HepG2 (cell line): ENCODE measurements around the gene CNPPD1. TPM values are rescaled to one million over a fixed set of nuclear protein-coding genes. Genes with fewer than 3 reads are reported as not detected.

Source experiments
- ATAC-seq: fragments of 200-7000 bp; cut with Tn5 transposase; 3 replicates; pipeline ENCODE4 v1.9.1; 2020; ENCODE audit warnings: mild to moderate bottlenecking, moderate library complexity
- BruUV-seq: library from RNA; stranded (reverse); fragments of 400-500 nt; replicated peaks from 2 replicates; lab custom pipeline; 2021; lab: Mats Ljungman, UMichigan
- CTCF ChIA-PET: fragments of 300-600 bp; formaldehyde crosslinking; extraction: SDS; loops from one replicate; lab custom pipeline; 2021; ENCODE audit warnings: low total read pairs, inconsistent platforms, low intra/inter-chr PET ratio; lab: Yijun Ruan, JAX
- POLR2A ChIA-PET: fragments of 350-600 bp; sonication (Branson Sonifier 250); formaldehyde crosslinking; loops from one replicate; lab custom pipeline; 2020; ENCODE audit warnings: antibody characterized with exemption, inconsistent platforms; lab: Yijun Ruan, JAX
- DNase-seq: peaks from one replicate; pipeline ENCODE4 v3.0.0-alpha.2; 2015; ENCODE audit warnings: low spot score
- FAIRE-seq: peaks from 3 replicates; lab custom pipeline; 2011; peaks lifted over from hg19 to GRCh38; lab: Jason Lieb, UNC
- H2AFZ ChIP-seq: one replicate; pipeline ENCODE4 v1.6.1; 2011; ENCODE audit warnings: low read length, inconsistent platforms
- H3K27ac ChIP-seq: fragments of 300-600 bp; 3 replicates; pipeline ENCODE4 v1.8.0; 2011; ENCODE audit warnings: mixed run types, mild to moderate bottlenecking, mixed read lengths, low read length, inconsistent platforms; ENCODE audit not compliant: insufficient read depth; ENCODE audit errors: extremely low read length
- H3K27me3 ChIP-seq, 2 experiments: fragments of 200-600 bp in 1 of 2; 2 replicates in 1 of 2; 3 replicates in 1 of 2; pipeline versions ENCODE4 v1.6.0 to v1.8.0; 2011; ENCODE audit warnings: low read length in 2 of 2, mild to moderate bottlenecking in 2 of 2, moderate library complexity in 2 of 2, inconsistent platforms in 1 of 2; ENCODE audit not compliant: insufficient read depth in 2 of 2, control insufficient read depth in 1 of 2
- H3K36me3 ChIP-seq, 2 experiments: fragments of 200-600 bp in 1 of 2; replicated peaks in 1 of 2; 2 replicates in 1 of 2; 3 replicates in 1 of 2; pipeline versions ENCODE4 v1.5.1 to v1.8.0; 2011; ENCODE audit warnings: low read length in 2 of 2, inconsistent platforms in 1 of 2; ENCODE audit not compliant: insufficient read depth in 2 of 2, control insufficient read depth in 1 of 2
- H3K4me1 ChIP-seq: 2 replicates; pipeline ENCODE4 v1.5.1; 2012; ENCODE audit warnings: low read length, inconsistent platforms; ENCODE audit not compliant: insufficient read depth
- H3K4me2 ChIP-seq: 2 replicates; pipeline ENCODE4 v1.6.0; 2011; ENCODE audit warnings: low read depth, low read length, inconsistent platforms
- H3K4me3 ChIP-seq, 3 experiments: fragments of 200-600 bp in 1 of 3; sonication (generic), shearing (Covaris generic) in 1 of 3; replicated peaks in 1 of 3; 2 replicates each; pipeline ENCODE4 v1.5.1; 2011 to 2016; ENCODE audit warnings: low read length in 3 of 3, inconsistent platforms in 2 of 3, low read depth in 2 of 3, mild to moderate bottlenecking in 2 of 3, control low read depth in 1 of 3, mixed read lengths in 1 of 3; ENCODE audit not compliant: insufficient read depth in 1 of 3
- H3K79me2 ChIP-seq: one replicate; pipeline ENCODE4 v1.6.1; 2011; ENCODE audit warnings: low read length, inconsistent platforms; ENCODE audit not compliant: insufficient read depth
- H3K9ac ChIP-seq: 2 replicates; pipeline ENCODE4 v1.6.0; 2011; ENCODE audit warnings: mild to moderate bottlenecking, low read depth, low read length, inconsistent platforms; ENCODE audit not compliant: insufficient read depth
- H3K9me3 ChIP-seq: 2 replicates; pipeline ENCODE4 v1.5.1; 2012; ENCODE audit warnings: mild to moderate bottlenecking, low read length
- H4K20me1 ChIP-seq: 2 replicates; pipeline ENCODE4 v1.6.0; 2011; ENCODE audit warnings: inconsistent platforms, mild to moderate bottlenecking, low read length, moderate library complexity; ENCODE audit not compliant: insufficient read depth
- HNF4G ChIP-seq, 2 experiments: sonication (generic) in 1 of 2; formaldehyde crosslinking in 1 of 2; IDR thresholded peaks; 2 replicates each; pipeline versions ENCODE4 v1.4.0 to v1.6.1; 2011 to 2020; ENCODE audit warnings: borderline replicate concordance in 2 of 2, low read depth in 2 of 2, mild to moderate bottlenecking in 2 of 2, low read length in 1 of 2, missing genetic modification reagents in 1 of 2, moderate library complexity in 1 of 2
- KDM2A ChIP-seq: sonication (generic); formaldehyde crosslinking; IDR thresholded peaks from 2 replicates; pipeline ENCODE4 v1.4.0; 2020; ENCODE audit warnings: low read depth, missing genetic modification reagents, borderline replicate concordance
- PATZ1 ChIP-seq: sonication (generic); formaldehyde crosslinking; IDR thresholded peaks from 2 replicates; pipeline ENCODE4 v1.4.0; 2020; ENCODE audit warnings: missing genetic modification reagents
- PHB2 ChIP-seq: fragments of 450-650 bp; IDR thresholded peaks from 2 replicates; pipeline ENCODE4 v1.6.1; 2018; ENCODE audit not compliant: partially characterized antibody
- ZNF687 ChIP-seq: sonication (generic); formaldehyde crosslinking; IDR thresholded peaks from 2 replicates; pipeline ENCODE4 v1.5.1; 2020; ENCODE audit warnings: mild to moderate bottlenecking, missing genetic modification reagents, moderate library complexity
- WGBS: methylation state at CpG from one replicate; pipeline ENCODE4 v1.1.6; 2017; ENCODE audit warnings: low lambda C conversion rate; 5-methylcytosine and 5-hydroxymethylcytosine counted together
- in situ Hi-C: cut with HindIII; loops from 2 replicates; pipeline ENCODE4 v1.10.0; 2017; ENCODE audit warnings: low pct_unique_long_range_greater_than_20kb; ENCODE audit not compliant: extremely low pct_ligation_motif_present
- intact Hi-C: fragments of 100-400 bp; cut with micrococcal nuclease; formaldehyde crosslinking; loops from one replicate; pipeline ENCODE4 v1.10.0; 2022; ENCODE audit not compliant: unreplicated experiment
- polyA plus RNA-seq, 8 experiments: library from polyadenylated mRNA; depleted of rRNA in 3 of 8; stranded (reverse) in 7 of 8; unstranded in 1 of 8; fragments of >200 nt; fragmentation: Illumina TruSeq in 4 of 8; extraction: Trizol in 4 of 8; gene quantifications; 2 replicates each; pipeline versions ENCODE4 v1.2.1 to v1.2.3, GENCODE V29; 2011 to 2016; ENCODE audit warnings: low read depth in 4 of 8, missing spikeins in 1 of 8, mixed read lengths in 1 of 8; ENCODE audit not compliant: insufficient read depth in 1 of 8
- total RNA-seq, 5 experiments: library from RNA; depleted of rRNA; stranded (reverse); fragments of >200 nt; fragmentation: Illumina TruSeq; extraction: Trizol; gene quantifications; 2 replicates each; pipeline ENCODE4 v1.2.3, GENCODE V29; 2016; ENCODE audit warnings: low read depth in 1 of 5

Gene CNPPD1
- total and polyA plus RNA-seq, 2 of the 13 experiments (the other 11 are each of a cell fraction or from before 2014, with no cell fraction given): 35.5 to 49.4 TPM

GRCh38 chr2:219169930-219170654, 6.6 kb downstream of the CNPPD1 start, which contains the start of gene SLC23A3:
Gene SLC23A3, minus strand, starts transcription at chr2:219170029. Its CDS starts 45 bp downstream, at chr2:219169984.
- H4K20me1 ChIP-seq: no peaks in the 10 kb centered on the region
- DNase-seq (no peak), FAIRE-seq (no peak), ATAC-seq (peak; percentile 16)
- peak within 1 kb of the TSS in 1 of 3 experiments; percentile 1; a peak in 1 of 6 replicates for H3K4me3 ChIP-seq
- no peaks in the 10 kb centered on the region for H3K9me3 ChIP-seq
- peaks cover 0 to 2% of the 10 kb centered on the region in 2 experiments; a peak in 1 of 5 replicates for H3K27me3 ChIP-seq
- in situ Hi-C loops: loop anchor here (5.0 kb wide), 2 partner anchors 37 to 127 kb away; partner anchors contain the start of gene ZFAND2B
- H2AFZ ChIP-seq: no peak within 1 kb of the TSS
- peaks cover 7 to 23% of the 10 kb centered on the region in 2 experiments for H3K36me3 ChIP-seq
- CTCF ChIA-PET: interaction anchor here (1.3 to 1.8 kb wide), 3 partner anchors 10 to 125 kb away, joined by 5 to 12 read pairs (median 8); partner anchors contain the start of gene NHEJ1
- WGBS: 56% methylated on average over 10 of the region's 10 CpGs
- TF ChIP-seq ZNF687 (CRISPR knock-in tag): peak; percentile 14; the same call in 1 of the 2 replicates
- TF ChIP-seq PATZ1 (CRISPR knock-in tag): peak; percentile 57
- peak; percentile 49; the same call in 1 of the 2 replicates for TF ChIP-seq HNF4G (IDR thresholded peaks at IDR 0.05; ENCODE audit: borderline replicate concordance, low read depth, low read length)
- no peak for TF ChIP-seq HNF4G (CRISPR knock-in tag; IDR thresholded peaks at IDR 0.05; ENCODE audit: borderline replicate concordance, low read depth)
- no peak for TF ChIP-seq PHB2
- TF ChIP-seq KDM2A (CRISPR knock-in tag): peak; percentile 28; the same call in 1 of the 2 replicates
- H3K4me1 ChIP-seq: peaks cover 24% of the 10 kb centered on the region
- H3K27ac ChIP-seq: no peak within 1 kb of the TSS
- intact Hi-C loops: no loop called here
- POLR2A ChIA-PET: interaction anchor here (1.6 to 10.4 kb wide), 3 partner anchors 38 to 218 kb away, joined by 6 to 227 read pairs (median 6); partner anchors contain the start of genes DNPEP, GLB1L, STK16 and ZFAND2B
- H3K9ac ChIP-seq: no peak within 1 kb of the TSS
- BruUV-seq: no TSS peak
- H3K4me2 ChIP-seq: no peak within 1 kb of the TSS
- H3K79me2 ChIP-seq: no peaks in the 10 kb centered on the region
